K562 (cell line): ENCODE measurements around the gene ANTKMT. TPM values are rescaled to one million over a fixed set of nuclear protein-coding genes. Genes with fewer than 3 reads are reported as not detected.

Experiments used
- ETV6 ChIP-seq, 3 experiments: fragments of 150-350 bp in 1 of 3; sonication (generic) in 1 of 3; formaldehyde crosslinking in 1 of 3; IDR thresholded peaks; 2 replicates each; pipeline versions ENCODE4 v1.6.1 to v1.8.0; 2014 to 2022; ENCODE audit warnings: borderline replicate concordance in 2 of 3, low read depth in 2 of 3, antibody characterized with exemption in 1 of 3, low read length in 1 of 3, mild to moderate bottlenecking in 1 of 3, missing genetic modification reagents in 1 of 3
- GTF3C2 ChIP-seq: IDR thresholded peaks from 3 replicates; pipeline ENCODE4 v1.6.1; 2011; ENCODE audit warnings: borderline replicate concordance, mild to moderate bottlenecking, moderate library complexity; ENCODE audit not compliant: insufficient read length; ENCODE audit errors: extremely low read depth
- KAT7 ChIP-seq: sonication (generic); formaldehyde crosslinking; IDR thresholded peaks from 2 replicates; pipeline ENCODE4 v1.8.0; 2022; ENCODE audit warnings: missing genetic modification reagents, mild to moderate bottlenecking, borderline replicate concordance
- MTA2 ChIP-seq: fragments of 450-650 bp; IDR thresholded peaks from 2 replicates; pipeline ENCODE4 v1.6.1; 2016; ENCODE audit warnings: low read depth
- NKRF ChIP-seq: fragments of 450-650 bp; IDR thresholded peaks from 2 replicates; pipeline ENCODE4 v1.6.1; 2016; ENCODE audit warnings: borderline replicate concordance
- PHF21A ChIP-seq: fragments of 450-650 bp; IDR thresholded peaks from 2 replicates; pipeline ENCODE4 v1.6.1; 2017; ENCODE audit warnings: low read depth, borderline replicate concordance
- RBFOX2 ChIP-seq: fragments of 200-400 bp; formaldehyde crosslinking; IDR thresholded peaks from 2 replicates; pipeline ENCODE4 v1.6.1; 2017; ENCODE audit warnings: low read depth, mild to moderate bottlenecking, low read length, moderate library complexity
- SFPQ ChIP-seq: fragments of 200-400 bp; formaldehyde crosslinking; IDR thresholded peaks from 2 replicates; pipeline ENCODE4 v1.6.1; 2017; ENCODE audit warnings: mild to moderate bottlenecking, low read depth, low read length, moderate library complexity
- STAG1 ChIP-seq: sonication (generic); formaldehyde crosslinking; IDR thresholded peaks from 2 replicates; pipeline ENCODE4 v1.5.0; 2020; ENCODE audit warnings: missing genetic modification reagents, borderline replicate concordance
- ZFP91 ChIP-seq: sonication (generic); formaldehyde crosslinking; IDR thresholded peaks from 2 replicates; pipeline ENCODE4 v1.8.0; 2022; ENCODE audit warnings: mild to moderate bottlenecking, missing genetic modification reagents
- ZNF12 ChIP-seq: sonication (generic); formaldehyde crosslinking; IDR thresholded peaks from 2 replicates; pipeline ENCODE4 v1.4.0; 2020; ENCODE audit warnings: mild to moderate bottlenecking, missing genetic modification reagents
- ZNF449 ChIP-seq: fragments of 250-450 bp; sonication (Bioruptor Pico); IDR thresholded peaks from 2 replicates; pipeline ENCODE4 v1.8.0; 2022; ENCODE audit warnings: moderate library complexity, mild to moderate bottlenecking, inconsistent platforms
- ZNF764 ChIP-seq: fragments of 250-450 bp; sonication (Bioruptor Pico); IDR thresholded peaks from 2 replicates; pipeline ENCODE4 v1.4.0; 2020; ENCODE audit warnings: low read depth, mild to moderate bottlenecking, moderate library complexity
- polyA plus RNA-seq, 8 experiments: library from polyadenylated mRNA; depleted of rRNA in 4 of 8; stranded (reverse) in 5 of 8; unstranded in 3 of 8; fragments of >200 nt; fragmentation: Nextera tagmentation in 2 of 8; fragmentation: Illumina TruSeq in 1 of 8; extraction: Ambion mirVana in 2 of 8; extraction: Trizol in 1 of 8; gene quantifications; 2 replicates each; pipeline versions ENCODE4 v1.2.1 to v1.2.3, GENCODE V29; 2011 to 2014; ENCODE audit warnings: inconsistent platforms in 1 of 8, missing spikeins in 1 of 8
- total RNA-seq, 7 experiments: library from RNA; depleted of rRNA in 6 of 7; stranded (reverse); fragments of >200 nt in 6 of 7; fragmentation: Illumina TruSeq in 2 of 7; extraction: Trizol in 2 of 7; gene quantifications; 2 replicates each; pipeline versions ENCODE4 v1.2.1 to v1.2.3, GENCODE V29; 2011 to 2021; ENCODE audit warnings: low replicate concordance in 1 of 7

The ANTKMT gene
- total and polyA plus RNA-seq, 9 of the 15 experiments (the other 6 are each of a cell fraction or from before 2014, with no cell fraction given) = 0.58 to 217 (median 19.1) TPM

GRCh38 chr16:679814-680624, 40.9 kb upstream of the ANTKMT start, which contains the start of gene STUB1 (continued):
- TF ChIP-seq ZNF449 = no peak
- TF ChIP-seq SFPQ = no peak
- no peak for TF ChIP-seq ZFP91
- TF ChIP-seq STAG1 = no peak
- TF ChIP-seq ZNF12 = no peak
- TF ChIP-seq ZNF764 (CRISPR knock-in tag) = no peak
- peak; percentile 76 for TF ChIP-seq RBFOX2
- no peak for TF ChIP-seq KAT7 (CRISPR knock-in tag)
- TF ChIP-seq NKRF = peak; percentile 73; the same call in 1 of the 2 replicates
- no peak for TF ChIP-seq ETV6 (IDR thresholded peaks at IDR 0.05; ENCODE audit: borderline replicate concordance in 1 of 2, low read depth in 2 of 2, low read length in 1 of 2)
- no peak for TF ChIP-seq ETV6 (CRISPR knock-in tag; IDR thresholded peaks at IDR 0.05; ENCODE audit: borderline replicate concordance)
- no peak for TF ChIP-seq MTA2
- TF ChIP-seq PHF21A = no peak
- no peak for TF ChIP-seq GTF3C2
